ENCODE measurements around the gene KLK5. TPM values are rescaled to one million over a fixed set of nuclear protein-coding genes. Genes with fewer than 3 reads are reported as not detected.
A peak's percentile ranks its signal among the peaks of the same experiment; 100 is the strongest.

KLK5 gene
- total RNA-seq, 1 experiment from 2014 or later, result not detected

DNA sequence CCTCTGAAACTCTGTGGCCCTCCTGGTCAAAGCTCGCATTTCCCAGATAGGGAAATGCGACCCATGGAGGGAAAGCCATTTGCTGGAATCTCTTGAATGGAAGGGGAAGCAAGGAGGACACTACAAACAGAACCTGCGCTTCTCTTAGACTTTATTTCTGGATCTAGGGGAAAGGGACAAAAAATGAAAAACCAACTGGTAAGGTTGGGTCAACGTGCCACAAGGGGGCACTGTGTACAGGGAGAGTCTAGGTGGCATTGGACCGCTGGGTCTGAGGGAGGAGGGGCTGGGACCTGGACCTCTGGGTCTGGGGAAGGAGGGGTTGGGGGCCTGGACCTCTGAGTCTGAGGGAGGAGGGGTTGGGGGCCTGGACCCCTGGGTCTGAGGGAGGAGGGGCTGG is 46.6 kb downstream of the KLK5 start:
- Histone ChIP-seq H2AK5ac (ENCODE audit: insufficient read length, low read length) (no peak overlapping the region), H3K4ac (ENCODE audit: low read depth, low read length) (no peak overlapping the region), H3K79me1 (ENCODE audit: insufficient read depth, low read depth, low read length, poor library complexity, severe bottlenecking) (no peaks in the 10 kb centered on the region), H2BK20ac (ENCODE audit: low read depth, low read length, poor library complexity, severe bottlenecking) (no peak overlapping the region), H4K20me1 (ENCODE audit: control insufficient read depth, insufficient read depth, insufficient read length) (no peaks in the 10 kb centered on the region), H3K9me3 (ENCODE audit: control insufficient read depth, low read depth, low read length) (no peaks in the 10 kb centered on the region), H3K56ac (ENCODE audit: insufficient read length, low read depth, low read length) (no peak overlapping the region), H3K23ac (ENCODE audit: insufficient read length, low read depth, low read length) (no peak overlapping the region), H2BK12ac (ENCODE audit: insufficient read length, low read depth, low read length) (no peak overlapping the region), H4K91ac (ENCODE audit: insufficient read length, low read depth, low read length) (no peak overlapping the region), H3K14ac (ENCODE audit: insufficient read depth, low read length) (no peak overlapping the region), H3K27me3 (ENCODE audit: insufficient read depth, low read length) (peaks cover 10% of the 10 kb centered on the region; the same call in 1 of the 2 replicates), H3K23me2 (ENCODE audit: insufficient read length, low read depth, low read length, poor library complexity, severe bottlenecking) (peaks cover 7% of the 10 kb centered on the region), H2AFZ (ENCODE audit: low read length) (no peak overlapping the region), H3K27ac (ENCODE audit: insufficient read length, low read depth, low read length) (no peak overlapping the region), H3T11ph (ENCODE audit: low read length) (no peak overlapping the region), H3K4me1 (ENCODE audit: insufficient read depth, low read length) (no peaks in the 10 kb centered on the region), H2BK5ac (ENCODE audit: insufficient read length, low read length) (no peak overlapping the region), H2BK15ac (ENCODE audit: low read depth, low read length) (no peak overlapping the region), H2BK120ac (ENCODE audit: low read depth, low read length, poor library complexity, severe bottlenecking) (no peak overlapping the region), H4K8ac (replicated peaks; ENCODE audit: insufficient read length, low read depth, low read length) (no peak overlapping the region), H3K18ac (ENCODE audit: insufficient read length, low read depth, low read length) (no peak overlapping the region), H4K5ac (ENCODE audit: insufficient read length, low read depth, low read length) (no peak overlapping the region), H3K4me2 (ENCODE audit: insufficient read depth, insufficient read length, low read length) (no peak overlapping the region), H3K79me2 (ENCODE audit: insufficient read depth, low read length) (no peaks in the 10 kb centered on the region), H3K9ac (ENCODE audit: extremely low read depth, insufficient read length, low read length) (no peak overlapping the region)
- TF ChIP-seq CTCF (conservative IDR thresholded peaks at IDR 0.05), result peak; percentile 73
- H3K36me3 Mint-ChIP-seq (ENCODE audit: insufficient read depth in 1 of 3, low read depth in 3 of 3), result no peaks in the 10 kb centered on the region
- peak; percentile 77 for DNase-seq
- H3K27me3 Mint-ChIP-seq (ENCODE audit: low read depth), result peaks cover 51% of the 10 kb centered on the region
- H3K4me3 Mint-ChIP-seq, result peak overlapping the region in 1 of 2 experiments; percentile 49; a peak in 1 of 5 replicates
- no CpG with 5 or more reads among the region's 5 CpGs for WGBS (ENCODE audit: extremely low coverage, insufficient read length, low lambda C conversion rate)
- H3K4me1 Mint-ChIP-seq, result peaks cover 18 to 26% of the 10 kb centered on the region in 2 experiments
- no peaks in the 10 kb centered on the region; a peak in 1 of 5 replicates for H3K9me3 Mint-ChIP-seq
- H3K27ac Mint-ChIP-seq, result no peak overlapping the region

Data from H9 (cell line).